Measurements from ENCODE around the gene ACOX3.

DNA sequence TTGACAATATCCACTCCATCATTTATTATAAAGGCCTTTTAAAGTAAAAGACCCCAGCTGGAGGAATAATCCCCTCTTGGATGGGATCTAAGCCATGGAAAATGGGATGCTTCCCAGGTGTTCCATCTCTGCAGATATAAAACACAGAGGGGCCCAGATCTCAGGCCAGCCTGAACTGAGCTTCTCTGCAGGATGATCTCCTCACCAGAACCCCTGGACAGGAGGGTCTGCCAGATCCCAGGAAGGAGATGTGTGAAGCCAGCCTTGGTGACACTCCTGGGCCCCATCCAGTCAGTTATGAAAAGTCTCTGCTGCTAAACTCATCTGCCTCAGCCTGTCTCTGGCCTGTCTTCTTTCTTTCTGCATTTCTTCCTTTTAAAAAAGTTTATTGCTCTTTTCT lies 114.3 kb downstream of the ACOX3 start:
- no peak for TF ChIP-seq TAF1 (IDR thresholded peaks at IDR 0.05; ENCODE audit: low read depth, low read length)
- TF ChIP-seq POLR2A (IDR thresholded peaks at IDR 0.05; ENCODE audit: low read depth, low read length): no peak
- no peak for TF ChIP-seq POLR2AphosphoS5 (IDR thresholded peaks at IDR 0.05; ENCODE audit: low read depth, low read length)
- no peak for TF ChIP-seq SPI1 (IDR thresholded peaks at IDR 0.05; ENCODE audit: low read depth, low read length)

All from GM12891 (cell line).